Calu3 (cell line): ENCODE data around the gene HIVEP1. TPM values are rescaled to one million over a fixed set of nuclear protein-coding genes. Genes with fewer than 3 reads are reported as not detected.

Source experiments
- BruUV-seq: library from RNA; stranded (reverse); fragments of 400-500 nt; replicated peaks from 2 replicates; lab custom pipeline; 2021; lab: Mats Ljungman, UMichigan
- CTCF ChIA-PET: fragments of 300-600 bp; sonication (Branson Sonifier 250); formaldehyde crosslinking; loops from one replicate; lab custom pipeline; 2022; ENCODE audit warnings: antibody characterized with exemption; lab: Charles Lee
- DNase-seq: peaks from one replicate; pipeline ENCODE4 v3.0.0; 2022
- H3K27ac Mint-ChIP-seq: one replicate; pipeline ENCODE4 v1.8.0; 2022; ENCODE audit warnings: mixed read lengths; ENCODE audit not compliant: unreplicated experiment
- H3K27me3 Mint-ChIP-seq: one replicate; pipeline ENCODE4 v1.8.0; 2022; ENCODE audit warnings: mixed read lengths; ENCODE audit not compliant: unreplicated experiment
- H3K36me3 Mint-ChIP-seq: one replicate; pipeline ENCODE4 v1.8.0; 2022; ENCODE audit warnings: mild to moderate bottlenecking, moderate library complexity, mixed read lengths; ENCODE audit not compliant: insufficient read depth, unreplicated experiment
- H3K4me1 Mint-ChIP-seq: one replicate; pipeline ENCODE4 v1.8.0; 2022; ENCODE audit warnings: mild to moderate bottlenecking, low read depth, mixed read lengths; ENCODE audit not compliant: unreplicated experiment
- H3K4me3 Mint-ChIP-seq: one replicate; pipeline ENCODE4 v1.8.0; 2022; ENCODE audit warnings: mild to moderate bottlenecking, low read depth, moderate library complexity, mixed read lengths; ENCODE audit not compliant: unreplicated experiment
- H3K9me3 Mint-ChIP-seq: one replicate; pipeline ENCODE4 v1.8.0; 2022; ENCODE audit warnings: low read depth, mixed read lengths; ENCODE audit not compliant: unreplicated experiment
- CTCF ChIP-seq: fragments of 200-600 bp; IDR thresholded peaks from one replicate; pipeline ENCODE4 v1.8.0; 2022; ENCODE audit warnings: antibody characterized with exemption; ENCODE audit not compliant: unreplicated experiment
- intact Hi-C: fragments of 100-400 bp; cut with micrococcal nuclease; formaldehyde crosslinking; loops from one replicate; pipeline ENCODE4 v1.10.0; 2022; ENCODE audit not compliant: unreplicated experiment
- total RNA-seq: library from RNA; stranded (reverse); gene quantifications from 2 replicates; pipeline ENCODE4 v1.2.3, GENCODE V29; 2022

HIVEP1 gene
- total RNA-seq, 1 experiment from 2014 or later = 16.1 TPM

GRCh38 chr6:11999246-11999645 is 12.9 kb upstream of the HIVEP1 start:
- intact Hi-C loops = no loop called here
- no peak overlapping the region for H3K27ac Mint-ChIP-seq
- no peaks in the 10 kb centered on the region for H3K36me3 Mint-ChIP-seq
- no peak for TF ChIP-seq CTCF
- H3K27me3 Mint-ChIP-seq = no peaks in the 10 kb centered on the region
- H3K4me3 Mint-ChIP-seq = no peak overlapping the region
- H3K4me1 Mint-ChIP-seq = no peaks in the 10 kb centered on the region
- CTCF ChIA-PET = no interaction called here
- DNase-seq = no peak
- H3K9me3 Mint-ChIP-seq = no peaks in the 10 kb centered on the region
- no TSS peak for BruUV-seq

- no TSS peak for BruUV-seq
- Mint-ChIP-seq H3K36me3 (no peaks in the 10 kb centered on the region), H3K4me1 (no peaks in the 10 kb centered on the region), H3K9me3 (no peaks in the 10 kb centered on the region), H3K27me3 (no peaks in the 10 kb centered on the region), H3K4me3 (no peak overlapping the region), H3K27ac (no peak overlapping the region)
- intact Hi-C loops = no loop called here
- TF ChIP-seq CTCF = no peak
- no peak for DNase-seq
- CTCF ChIA-PET = no interaction called here
These were observed 11.9 kb upstream of the HIVEP1 start for GRCh38 chr6:12000174-12000573.

- CTCF ChIA-PET = no interaction called here
- Mint-ChIP-seq H3K4me3 (no peak overlapping the region), H3K27me3 (no peaks in the 10 kb centered on the region), H3K36me3 (no peaks in the 10 kb centered on the region), H3K4me1 (no peaks in the 10 kb centered on the region), H3K27ac (no peak overlapping the region), H3K9me3 (no peaks in the 10 kb centered on the region)
- BruUV-seq = no TSS peak
- no peak for DNase-seq
- intact Hi-C loops = no loop called here
- no peak for TF ChIP-seq CTCF
These were observed 11.0 kb upstream of the HIVEP1 start for GRCh38 chr6:12001004-12001705.

GRCh38 chr6:12001706-12002435 is 10.2 kb upstream of the HIVEP1 start:
- intact Hi-C loops = no loop called here
- H3K27me3 Mint-ChIP-seq = no peaks in the 10 kb centered on the region
- H3K27ac Mint-ChIP-seq = no peak overlapping the region
- peaks cover under 1% of the 10 kb centered on the region for H3K36me3 Mint-ChIP-seq
- no peaks in the 10 kb centered on the region for H3K9me3 Mint-ChIP-seq
- BruUV-seq = no TSS peak
- DNase-seq = no peak
- no peak overlapping the region for H3K4me3 Mint-ChIP-seq
- CTCF ChIA-PET = no interaction called here
- no peak for TF ChIP-seq CTCF
- H3K4me1 Mint-ChIP-seq = peaks cover 2% of the 10 kb centered on the region
